ENCODE data around the gene METTL25B.

The METTL25B gene

DNA sequence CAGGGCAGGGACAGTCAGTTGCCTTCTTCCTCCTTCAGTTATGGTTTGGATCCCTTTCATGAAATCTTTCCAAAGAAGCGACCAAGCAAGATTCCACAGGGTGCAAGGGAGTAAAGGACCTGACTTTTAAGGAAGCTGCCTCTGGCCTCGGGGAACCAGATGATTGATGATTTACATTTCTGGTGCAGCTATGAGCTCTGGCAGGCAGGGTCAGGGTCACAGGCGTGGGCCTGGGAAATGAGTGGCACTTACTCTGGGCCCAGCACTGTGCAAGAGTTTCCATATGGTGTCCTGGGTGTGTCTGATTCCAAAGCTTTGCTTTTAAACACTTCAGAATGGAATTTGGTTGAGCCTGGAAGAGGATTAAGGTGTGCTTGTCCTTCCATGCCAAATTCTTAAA, 15.6 kb upstream of the METTL25B start:
- TF ChIP-seq, protein P1, sequence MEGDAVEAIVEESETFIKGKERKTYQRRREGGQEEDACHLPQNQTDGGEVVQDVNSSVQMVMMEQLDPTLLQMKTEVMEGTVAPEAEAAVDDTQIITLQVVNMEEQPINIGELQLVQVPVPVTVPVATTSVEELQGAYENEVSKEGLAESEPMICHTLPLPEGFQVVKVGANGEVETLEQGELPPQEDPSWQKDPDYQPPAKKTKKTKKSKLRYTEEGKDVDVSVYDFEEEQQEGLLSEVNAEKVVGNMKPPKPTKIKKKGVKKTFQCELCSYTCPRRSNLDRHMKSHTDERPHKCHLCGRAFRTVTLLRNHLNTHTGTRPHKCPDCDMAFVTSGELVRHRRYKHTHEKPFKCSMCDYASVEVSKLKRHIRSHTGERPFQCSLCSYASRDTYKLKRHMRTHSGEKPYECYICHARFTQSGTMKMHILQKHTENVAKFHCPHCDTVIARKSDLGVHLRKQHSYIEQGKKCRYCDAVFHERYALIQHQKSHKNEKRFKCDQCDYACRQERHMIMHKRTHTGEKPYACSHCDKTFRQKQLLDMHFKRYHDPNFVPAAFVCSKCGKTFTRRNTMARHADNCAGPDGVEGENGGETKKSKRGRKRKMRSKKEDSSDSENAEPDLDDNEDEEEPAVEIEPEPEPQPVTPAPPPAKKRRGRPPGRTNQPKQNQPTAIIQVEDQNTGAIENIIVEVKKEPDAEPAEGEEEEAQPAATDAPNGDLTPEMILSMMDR (IDR thresholded peaks at IDR 0.05; ENCODE audit: insufficient read depth, low read depth, low read length, missing control alignments) = no peak
- DNase-seq (ENCODE audit: low read depth) = peak; percentile 52
- H3K4me3 ChIP-seq (ENCODE audit: low read length) = no peak overlapping the region

DNA sequence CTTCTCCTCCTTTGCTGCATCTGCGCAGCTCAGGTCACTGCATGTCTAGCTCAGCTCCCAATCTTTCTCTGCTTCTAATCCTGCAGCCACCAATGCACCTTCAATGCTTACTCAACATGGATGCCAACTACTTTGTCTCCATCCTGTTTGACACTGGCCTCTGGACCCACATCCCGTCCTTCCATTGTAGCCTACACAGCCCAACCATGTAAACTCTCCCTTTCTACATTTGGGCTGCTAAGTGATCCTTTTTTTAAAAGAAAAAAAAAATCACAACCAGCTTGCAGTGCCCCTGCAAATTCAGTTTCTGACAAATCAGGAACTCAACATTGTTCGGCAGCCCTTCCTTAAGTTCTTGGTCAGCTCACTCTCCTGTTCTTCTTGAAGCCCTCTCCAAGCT, 13.4 kb upstream of the METTL25B start:
- TF ChIP-seq, protein P1 (IDR thresholded peaks at IDR 0.05; ENCODE audit: insufficient read depth, low read depth, low read length, missing control alignments) = no peak
- DNase-seq (ENCODE audit: low read depth) = no peak

DNA sequence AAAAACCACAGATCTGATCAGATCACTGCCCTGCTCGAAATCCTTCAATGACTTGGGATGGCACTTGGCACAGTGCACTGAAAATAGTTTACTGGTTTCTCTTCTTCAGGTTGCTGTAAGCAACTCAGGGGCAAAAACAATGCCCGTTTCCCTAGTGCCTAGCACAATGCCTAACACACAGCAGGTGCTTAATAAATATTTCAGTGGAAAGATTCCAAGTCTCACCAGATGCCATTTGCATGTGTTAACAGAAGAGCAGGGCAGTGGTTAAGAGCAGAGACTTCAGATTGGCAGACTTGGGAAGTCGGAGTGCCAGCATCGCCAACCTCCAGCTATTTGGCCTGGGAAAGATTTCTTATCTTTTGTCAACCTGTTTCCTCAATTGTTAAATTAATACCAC, 10.9 kb upstream of the METTL25B start:
- no peak for DNase-seq (ENCODE audit: low read depth)
- TF ChIP-seq, protein P1 (IDR thresholded peaks at IDR 0.05; ENCODE audit: insufficient read depth, low read depth, low read length, missing control alignments) = no peak
- H3K4me3 ChIP-seq (ENCODE audit: low read length) = no peak overlapping the region

More for the DNA sequence above, 13.4 kb upstream of the METTL25B start:
- no peak overlapping the region for H3K4me3 ChIP-seq (ENCODE audit: low read length)

DNA sequence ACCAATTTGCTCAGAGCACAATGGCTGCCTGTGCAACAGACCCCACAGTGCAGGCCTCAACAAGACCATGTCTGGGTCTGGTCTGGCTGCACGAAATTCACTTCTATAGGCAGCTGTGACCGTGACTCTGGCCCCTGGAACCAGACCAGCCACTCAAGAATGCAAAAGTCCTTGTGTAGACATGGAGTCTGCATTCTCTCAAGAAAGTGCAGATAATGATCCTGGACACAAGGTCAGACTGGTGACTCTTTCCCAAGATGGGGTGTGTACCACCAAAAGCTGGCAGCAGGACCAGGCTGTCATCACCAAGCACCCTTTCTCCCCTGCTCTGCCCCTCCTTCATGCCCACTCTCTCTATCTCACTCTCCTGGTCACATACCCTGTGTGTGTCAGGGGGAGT, 7.1 kb upstream of the METTL25B start:
- H3K4me3 ChIP-seq (ENCODE audit: low read length) = no peak overlapping the region
- no peak for DNase-seq (ENCODE audit: low read depth)
- TF ChIP-seq, protein P1 (IDR thresholded peaks at IDR 0.05; ENCODE audit: insufficient read depth, low read depth, low read length, missing control alignments) = no peak

DNA sequence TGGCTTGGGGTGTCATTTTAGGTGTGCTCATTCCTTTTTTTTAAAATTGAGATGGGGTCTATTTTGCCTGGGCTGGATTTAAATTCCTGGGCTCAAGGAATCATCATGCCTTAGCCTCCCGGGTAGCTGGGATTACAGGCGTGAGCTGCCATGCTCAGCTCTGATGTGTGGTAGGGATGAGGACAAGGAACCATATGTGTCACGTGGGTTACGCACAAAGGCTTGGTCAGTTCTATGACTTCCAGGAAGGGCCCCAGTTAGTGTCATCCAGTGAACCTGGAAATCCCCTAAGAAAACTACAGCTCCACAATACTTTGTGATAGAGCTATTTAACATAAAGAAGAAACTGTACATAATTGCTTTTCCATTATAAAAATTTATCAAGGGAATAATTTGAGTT, 6.7 kb upstream of the METTL25B start:
- TF ChIP-seq, protein P1 (IDR thresholded peaks at IDR 0.05; ENCODE audit: insufficient read depth, low read depth, low read length, missing control alignments) = no peak
- H3K4me3 ChIP-seq (ENCODE audit: low read length) = no peak overlapping the region

DNA sequence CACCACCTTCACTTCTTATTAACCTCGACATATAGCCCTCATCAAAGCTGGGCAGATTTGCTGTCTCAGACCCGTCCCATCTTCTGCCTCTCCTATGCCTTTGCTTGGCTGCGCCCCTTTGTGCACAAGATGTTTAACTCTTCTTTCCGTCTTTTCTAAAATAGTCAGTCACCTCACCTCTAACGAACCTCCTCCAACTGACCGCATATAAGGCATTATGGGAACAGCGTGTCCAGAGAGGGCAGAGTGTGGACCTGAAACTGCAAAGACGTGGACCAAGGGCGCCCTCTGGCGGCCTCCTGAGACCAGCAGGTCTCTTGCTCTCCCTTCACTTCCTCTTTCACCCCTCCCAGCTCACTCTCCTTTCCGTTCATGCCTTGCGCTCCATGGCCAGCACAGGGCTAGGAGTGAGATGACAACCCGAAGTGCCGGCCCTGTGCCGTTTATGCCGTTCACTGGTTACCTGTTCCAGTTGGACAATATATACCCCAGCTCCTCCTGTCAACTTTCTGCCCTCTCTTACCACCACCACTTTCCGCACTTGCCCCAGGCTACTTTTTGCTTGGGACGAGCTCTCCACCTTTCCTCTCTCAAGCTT, 2.5 kb upstream of the METTL25B start:
- DNase-seq (ENCODE audit: low read depth) = peak; percentile 87
- TF ChIP-seq, protein P1 (IDR thresholded peaks at IDR 0.05; ENCODE audit: insufficient read depth, low read depth, low read length, missing control alignments) = peak; percentile 94
- peak overlapping the region; percentile 99 for H3K4me3 ChIP-seq (ENCODE audit: low read length)

More for the DNA sequence above, 6.7 kb upstream of the METTL25B start:
- DNase-seq (ENCODE audit: low read depth) = no peak
